A673 (cell line): ENCODE results near the gene SRM. TPM values are rescaled to one million over a fixed set of nuclear protein-coding genes. Genes with fewer than 3 reads are reported as not detected.
A peak's percentile ranks its signal among the peaks of the same experiment; 100 is the strongest.

Experiments used
- BruUV-seq: library from RNA; stranded (reverse); fragments of 400-500 nt; replicated peaks from 2 replicates; lab custom pipeline; 2021; lab: Mats Ljungman, UMichigan
- CTCF ChIA-PET: fragments of 300-600 bp; sonication (Branson Sonifier 250); formaldehyde crosslinking; loops from one replicate; lab custom pipeline; 2022; ENCODE audit warnings: antibody characterized with exemption; lab: Charles Lee
- POLR2A ChIA-PET: fragments of 300-600 bp; sonication (Branson Sonifier 250); formaldehyde crosslinking; loops from one replicate; lab custom pipeline; 2022; ENCODE audit warnings: antibody characterized with exemption; ENCODE audit not compliant: low non-redundant PET; lab: Charles Lee
- DNase-seq: peaks from one replicate; pipeline ENCODE4 v3.0.0-alpha.2; 2015; ENCODE audit warnings: low spot score
- H3K27ac ChIP-seq: fragments of 200-600 bp; sonication (generic); 2 replicates; pipeline ENCODE4 v1.5.1; 2016; ENCODE audit warnings: mixed run types, low read depth, mild to moderate bottlenecking, mixed read lengths, antibody characterized with exemption, low read length; ENCODE audit not compliant: poor library complexity, severe bottlenecking
- H3K27me3 ChIP-seq: fragments of 200-600 bp; sonication (generic); replicated peaks from 2 replicates; pipeline ENCODE4 v1.6.1; 2017; ENCODE audit warnings: mixed run types, low read depth, mild to moderate bottlenecking, mixed read lengths, antibody characterized with exemption, low read length; ENCODE audit not compliant: insufficient read depth, poor library complexity
- H3K36me3 ChIP-seq: fragments of 200-600 bp; sonication (generic); 2 replicates; pipeline ENCODE4 v1.6.1; 2016; ENCODE audit warnings: mixed run types, mild to moderate bottlenecking, mixed read lengths, antibody characterized with exemption, low read length; ENCODE audit not compliant: insufficient read depth, poor library complexity, severe bottlenecking
- H3K4me1 ChIP-seq: fragments of 200-600 bp; sonication (generic); 2 replicates; pipeline ENCODE4 v1.6.1; 2017; ENCODE audit warnings: mixed run types, mild to moderate bottlenecking, mixed read lengths, antibody characterized with exemption, low read length; ENCODE audit not compliant: insufficient read depth, poor library complexity, severe bottlenecking
- H3K4me3 ChIP-seq: fragments of 200-600 bp; sonication (generic); 2 replicates; pipeline ENCODE4 v1.5.1; 2016; ENCODE audit warnings: low read depth, mixed run types, mild to moderate bottlenecking, mixed read lengths, low read length; ENCODE audit not compliant: poor library complexity, severe bottlenecking
- H3K9me3 ChIP-seq: fragments of 200-600 bp; sonication (generic); 2 replicates; pipeline ENCODE4 v1.6.1; 2016; ENCODE audit warnings: mixed run types, low read depth, mild to moderate bottlenecking, mixed read lengths, antibody characterized with exemption, low read length; ENCODE audit not compliant: poor library complexity, severe bottlenecking
- CTCF ChIP-seq: fragments of 300-800, 200-600 bp; sonication (generic); conservative IDR thresholded peaks from 2 replicates; pipeline ENCODE4 v1.5.1; 2017; ENCODE audit warnings: low read depth, mild to moderate bottlenecking, antibody characterized with exemption, low read length, moderate library complexity, mixed read lengths
- EZH2 ChIP-seq: fragments of 200-600 bp; sonication (generic); IDR thresholded peaks from 2 replicates; pipeline ENCODE4 v1.6.1; 2017; ENCODE audit warnings: borderline replicate concordance, low read depth, mild to moderate bottlenecking, mixed read lengths, antibody characterized with exemption, low read length; ENCODE audit not compliant: poor library complexity, severe bottlenecking
- intact Hi-C: fragments of 100-400 bp; cut with micrococcal nuclease; formaldehyde crosslinking; loops from one replicate; pipeline ENCODE4 v1.10.0; 2022; ENCODE audit not compliant: unreplicated experiment
- total RNA-seq: library from RNA; stranded (reverse); gene quantifications from 2 replicates; pipeline ENCODE4 v1.2.3, GENCODE V29; 2021

The SRM gene
- total RNA-seq, 1 experiment from 2014 or later, result 206 TPM

- Histone ChIP-seq H3K4me1 (peaks cover 4% of the 10 kb centered on the region), H3K4me3 (no peak overlapping the region), H3K27ac (no peak overlapping the region), H3K27me3 (no peaks in the 10 kb centered on the region), H3K36me3 (peaks cover 24% of the 10 kb centered on the region), H3K9me3 (no peaks in the 10 kb centered on the region)
- no peak for TF ChIP-seq EZH2
- no peak for TF ChIP-seq CTCF
- intact Hi-C loops, result no loop called here
- ChIA-PET POLR2A (no interaction called here), CTCF (no interaction called here)
- DNase-seq, result no peak
- BruUV-seq, result no TSS peak
These were observed 4.1 kb downstream of the SRM start for GRCh38 chr1:11055676-11056075.

GRCh38 chr1:11054666-11055065 lies 5.2 kb downstream of the SRM start:
- H3K4me3 ChIP-seq, result no peak overlapping the region
- H3K36me3 ChIP-seq, result peaks cover 24% of the 10 kb centered on the region
- intact Hi-C loops, result no loop called here
- BruUV-seq, result TSS peak; percentile 9
- H3K27ac ChIP-seq, result no peak overlapping the region
- POLR2A ChIA-PET, result no interaction called here
- no peaks in the 10 kb centered on the region for H3K9me3 ChIP-seq
- no peak for DNase-seq
- H3K27me3 ChIP-seq, result no peaks in the 10 kb centered on the region
- CTCF ChIA-PET, result interaction anchor here (0.7 kb wide), 1 partner anchor 14 kb away, joined by 10 read pairs; no protein-coding TSS in a partner anchor
- TF ChIP-seq EZH2, result no peak
- no peak for TF ChIP-seq CTCF
- H3K4me1 ChIP-seq, result peaks cover 4% of the 10 kb centered on the region

- Histone ChIP-seq H3K27me3 (no peaks in the 10 kb centered on the region), H3K27ac (no peak overlapping the region), H3K36me3 (peaks cover 24% of the 10 kb centered on the region), H3K4me1 (peaks cover 4% of the 10 kb centered on the region), H3K9me3 (no peaks in the 10 kb centered on the region), H3K4me3 (no peak overlapping the region)
- intact Hi-C loops, result no loop called here
- POLR2A ChIA-PET, result no interaction called here
- no peak for DNase-seq
- TF ChIP-seq EZH2 (no peak), CTCF (no peak)
- CTCF ChIA-PET, result no interaction called here
- BruUV-seq, result no TSS peak
These were observed 5.6 kb downstream of the SRM start for GRCh38 chr1:11054181-11054580.
